ENCODE data around the gene STAT4. TPM values are rescaled to one million over a fixed set of nuclear protein-coding genes. Genes with fewer than 3 reads are reported as not detected.

STAT4 gene
- total and polyA plus RNA-seq, 4 donors, result 2.5 to 11.5 (median 5.6) TPM

DNA sequence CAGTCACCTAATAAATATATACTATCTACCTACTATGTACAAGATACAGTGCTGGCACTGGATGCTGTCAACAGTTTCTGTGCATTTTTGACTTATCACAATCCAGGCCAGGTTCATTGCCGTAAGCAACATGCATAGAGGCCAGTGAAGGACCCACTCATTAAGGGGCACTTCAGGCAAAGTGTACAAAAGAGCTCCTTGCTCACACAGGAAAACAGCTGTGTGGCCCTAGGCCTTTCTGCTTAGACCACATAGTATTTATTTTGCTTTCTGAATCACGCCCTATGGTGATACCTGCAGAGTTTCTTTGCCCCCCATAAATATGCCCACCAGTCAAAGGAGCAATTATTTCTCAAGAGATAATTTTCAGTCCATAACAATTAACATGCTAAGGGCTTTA is 39.6 kb upstream of the STAT4 start:
- no peak for TF ChIP-seq CTCF (IDR thresholded peaks at IDR 0.05; ENCODE audit: control extremely low read depth, extremely low read depth)
- no peaks in the 10 kb centered on the region for H3K27me3 ChIP-seq (ENCODE audit: control insufficient read depth in 3 of 3, insufficient read depth in 3 of 3, low read length in 2 of 3)
- H3K9ac ChIP-seq (ENCODE audit: insufficient read depth in 1 of 2, low read length in 2 of 2), result no peak overlapping the region
- H3K36me3 ChIP-seq (ENCODE audit: control insufficient read depth in 4 of 4, insufficient read depth in 4 of 4, low read length in 4 of 4), result no peaks in the 10 kb centered on the region
- DNase-seq (peak in 1 of 3 donors; percentile 33), ATAC-seq (ENCODE audit: insufficient read depth, low FRiP score) (peak; percentile 22)
- no peak overlapping the region for H3K4me3 ChIP-seq
- no peaks in the 10 kb centered on the region for H3K9me3 ChIP-seq (ENCODE audit: control insufficient read depth in 4 of 4, insufficient read depth in 3 of 4, low read length in 3 of 4)
- H3K4me1 ChIP-seq (ENCODE audit: control insufficient read depth in 5 of 5, insufficient read depth in 5 of 5, low read length in 5 of 5), result peaks cover 0 to 3% (median 0%) of the 10 kb centered on the region in 5 donors
- WGBS, 2 donors, result 74 to 89% methylated on average over 2 of the region's 2 CpGs
- H3K27ac ChIP-seq (ENCODE audit: low read depth in 1 of 2, low read length in 1 of 2), result no peak overlapping the region

DNA sequence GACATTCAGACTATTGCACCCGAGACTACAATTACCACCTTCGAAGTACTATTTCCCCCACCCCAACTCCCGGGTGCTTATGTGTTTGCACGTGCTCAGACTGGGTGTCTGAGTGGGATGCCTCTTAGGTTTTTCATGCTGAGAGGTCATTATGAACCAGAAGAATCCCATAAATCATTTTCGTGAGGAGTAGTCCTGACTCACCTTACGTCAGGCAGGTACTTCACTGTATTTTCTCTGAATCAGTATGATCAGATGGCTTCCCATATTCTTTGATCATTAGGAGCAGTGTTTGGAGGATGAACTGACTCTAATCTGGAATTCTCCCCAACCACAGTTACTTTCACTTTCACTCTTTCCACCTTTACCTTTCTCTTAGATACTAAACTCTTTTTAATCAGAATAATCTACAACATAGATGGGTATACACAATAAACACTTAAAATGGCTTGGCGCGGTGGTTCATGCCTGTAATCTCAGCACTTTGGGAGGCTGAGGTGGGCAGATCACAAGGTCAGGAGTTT is 38.4 kb upstream of the STAT4 start:
- Histone ChIP-seq H3K9me3 (ENCODE audit: control insufficient read depth in 4 of 4, insufficient read depth in 3 of 4, low read length in 3 of 4) (no peaks in the 10 kb centered on the region), H3K4me1 (ENCODE audit: control insufficient read depth in 5 of 5, insufficient read depth in 5 of 5, low read length in 5 of 5) (peaks cover 0 to 3% (median 0%) of the 10 kb centered on the region in 5 donors), H3K27me3 (ENCODE audit: control insufficient read depth in 3 of 3, insufficient read depth in 3 of 3, low read length in 2 of 3) (no peaks in the 10 kb centered on the region), H3K36me3 (ENCODE audit: control insufficient read depth in 4 of 4, insufficient read depth in 4 of 4, low read length in 4 of 4) (no peaks in the 10 kb centered on the region), H3K4me3 (no peak overlapping the region), H3K9ac (ENCODE audit: insufficient read depth in 1 of 2, low read length in 2 of 2) (no peak overlapping the region), H3K27ac (ENCODE audit: low read depth in 1 of 2, low read length in 1 of 2) (no peak overlapping the region)
- ATAC-seq (ENCODE audit: insufficient read depth, low FRiP score), result no peak
- TF ChIP-seq CTCF (IDR thresholded peaks at IDR 0.05; ENCODE audit: control extremely low read depth, extremely low read depth), result no peak
- no peak for DNase-seq
- WGBS, 2 donors, result 82 to 92% methylated on average over 8 of the region's 8 CpGs

DNA sequence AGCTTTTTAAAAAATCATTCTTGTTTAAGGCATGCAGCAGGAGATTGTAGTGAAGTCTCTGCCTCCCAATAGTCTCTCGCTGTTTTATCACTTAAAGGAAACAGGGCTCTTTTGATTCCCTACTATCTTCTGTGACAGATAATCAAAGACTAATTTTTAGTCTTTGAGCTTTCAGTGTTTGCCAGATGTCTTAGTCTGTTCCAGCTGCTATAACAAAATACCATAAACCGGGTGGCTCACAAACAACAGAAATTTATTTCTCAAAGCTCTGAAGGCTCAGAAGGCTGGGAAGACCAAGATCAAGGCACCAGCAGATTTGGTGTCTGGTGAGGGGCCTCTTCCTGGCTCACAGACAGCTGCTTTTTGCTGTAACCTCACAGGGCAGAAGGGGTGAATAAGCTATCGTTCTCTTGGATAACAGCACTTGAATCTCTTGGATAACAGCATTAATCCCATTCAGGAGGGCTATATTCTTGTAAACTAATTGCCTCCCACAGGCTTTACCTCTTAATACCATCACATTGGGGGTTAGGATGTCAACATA is 37.8 kb upstream of the STAT4 start:
- no peak for ATAC-seq (ENCODE audit: insufficient read depth, low FRiP score)
- Histone ChIP-seq H3K27ac (ENCODE audit: low read depth in 1 of 2, low read length in 1 of 2) (no peak overlapping the region), H3K9ac (ENCODE audit: insufficient read depth in 1 of 2, low read length in 2 of 2) (no peak overlapping the region), H3K4me1 (ENCODE audit: control insufficient read depth in 5 of 5, insufficient read depth in 5 of 5, low read length in 5 of 5) (peaks cover 0 to 3% (median 0%) of the 10 kb centered on the region in 5 donors), H3K36me3 (ENCODE audit: control insufficient read depth in 4 of 4, insufficient read depth in 4 of 4, low read length in 4 of 4) (no peaks in the 10 kb centered on the region), H3K27me3 (ENCODE audit: control insufficient read depth in 3 of 3, insufficient read depth in 3 of 3, low read length in 2 of 3) (no peaks in the 10 kb centered on the region), H3K4me3 (no peak overlapping the region), H3K9me3 (ENCODE audit: control insufficient read depth in 4 of 4, insufficient read depth in 3 of 4, low read length in 3 of 4) (no peaks in the 10 kb centered on the region)
- 81 to 90% methylated on average over 3 of the region's 3 CpGs for WGBS, 2 donors
- TF ChIP-seq CTCF (IDR thresholded peaks at IDR 0.05; ENCODE audit: control extremely low read depth, extremely low read depth), result no peak
- no peak for DNase-seq
